HCT116 (cell line): ENCODE data around the gene COL2A1. TPM values are rescaled to one million over a fixed set of nuclear protein-coding genes. Genes with fewer than 3 reads are reported as not detected.

ENCODE experiments used
- ATAC-seq: fragments of 200-7000 bp; cut with Tn5 transposase; 2 replicates; pipeline ENCODE4 v1.9.1; 2020; ENCODE audit warnings: mild to moderate bottlenecking, moderate library complexity
- BruUV-seq: library from RNA; stranded (reverse); fragments of 400-500 nt; replicated peaks from 2 replicates; lab custom pipeline; 2021; lab: Mats Ljungman, UMichigan
- CTCF ChIA-PET: fragments of 300-600 bp; sonication (Branson Sonifier 250); formaldehyde crosslinking; loops from one replicate; lab custom pipeline; 2021; ENCODE audit warnings: antibody characterized with exemption; lab: Charles Lee
- POLR2A ChIA-PET: fragments of 300-600, 350-600 bp; sonication (Branson Sonifier 250); formaldehyde crosslinking; loops from one replicate; lab custom pipeline; 2021; ENCODE audit warnings: antibody characterized with exemption; lab: Charles Lee
- RAD21 ChIA-PET, 2 experiments: fragments of 300-600 bp; sonication (Branson Sonifier 250); formaldehyde crosslinking; loops; one replicate each; lab custom pipeline; 2023; ENCODE audit warnings: low total read pairs in 2 of 2; ENCODE audit not compliant: uncharacterized antibody in 2 of 2, unreplicated experiment in 2 of 2, low non-redundant PET in 1 of 2; lab: Charles Lee
- DNase-seq: peaks from one replicate; pipeline ENCODE4 v3.0.0-alpha.2; 2010; ENCODE audit warnings: low read depth, low spot score
- H2AFZ ChIP-seq: fragments of 200-600 bp; shearing (Covaris generic), sonication (generic); 2 replicates; pipeline ENCODE4 v1.6.1; 2017; ENCODE audit warnings: low read depth, mixed run types, mixed read lengths, antibody characterized with exemption, low read length; ENCODE audit not compliant: poor library complexity, severe bottlenecking
- H3K27ac ChIP-seq: 2 replicates; pipeline ENCODE4 v1.5.1; 2012; ENCODE audit warnings: low read depth, low read length
- H3K27me3 ChIP-seq: fragments of 200-600 bp; sonication (generic); 2 replicates; pipeline ENCODE4 v1.6.1; 2016; ENCODE audit warnings: mixed run types, low read length, mixed read lengths; ENCODE audit not compliant: insufficient read depth
- H3K36me3 ChIP-seq, 2 experiments: fragments of 200-500 bp in 1 of 2; fragments of 200-600 bp in 1 of 2; sonication (Bioruptor generic) in 1 of 2; sonication (generic) in 1 of 2; 2 replicates each; pipeline versions ENCODE4 v1.5.1 to v1.6.1; 2014 to 2016; ENCODE audit warnings: low read length in 2 of 2, inconsistent platforms in 1 of 2, mixed read lengths in 1 of 2, mixed run types in 1 of 2; ENCODE audit not compliant: insufficient read depth in 2 of 2, control insufficient read depth in 1 of 2
- H3K4me1 ChIP-seq, 2 experiments: fragments of 200-600 bp in 1 of 2; sonication (generic) in 1 of 2; 2 replicates each; pipeline versions ENCODE4 v1.5.1 to v1.6.1; 2012 to 2017; ENCODE audit warnings: low read length in 2 of 2, inconsistent platforms in 1 of 2, mild to moderate bottlenecking in 1 of 2, mixed read lengths in 1 of 2, mixed run types in 1 of 2, moderate library complexity in 1 of 2; ENCODE audit not compliant: insufficient read depth in 2 of 2, control insufficient read depth in 1 of 2
- H3K4me2 ChIP-seq: fragments of 200-600 bp; sonication (generic); 2 replicates; pipeline ENCODE4 v1.6.1; 2017; ENCODE audit warnings: mixed run types, low read length, mixed read lengths
- H3K4me3 ChIP-seq, 2 experiments: fragments of 200-600 bp in 1 of 2; sonication (generic) in 1 of 2; replicated peaks in 1 of 2; 2 replicates each; pipeline ENCODE4 v1.5.1; 2011 to 2016; ENCODE audit warnings: low read length in 2 of 2, control low read depth in 1 of 2, low read depth in 1 of 2, mild to moderate bottlenecking in 1 of 2, mixed read lengths in 1 of 2, mixed run types in 1 of 2
- H3K79me2 ChIP-seq: fragments of 200-600 bp; sonication (generic); 2 replicates; pipeline ENCODE4 v1.6.1; 2017; ENCODE audit warnings: mild to moderate bottlenecking, mixed run types, low read length, moderate library complexity, mixed read lengths; ENCODE audit not compliant: insufficient read depth
- H3K9ac ChIP-seq: fragments of 200-600 bp; sonication (generic); 2 replicates; pipeline ENCODE4 v1.6.1; 2016; ENCODE audit warnings: low read length, mixed read lengths
- H3K9me2 ChIP-seq: fragments of 200-600 bp; sonication (generic), shearing (Covaris generic); 2 replicates; pipeline ENCODE4 v1.6.1; 2017; ENCODE audit warnings: mixed run types, mild to moderate bottlenecking, moderate library complexity; ENCODE audit not compliant: insufficient read depth
- H3K9me3 ChIP-seq, 2 experiments: fragments of 200-500 bp in 1 of 2; fragments of 200-600 bp in 1 of 2; sonication (Bioruptor generic) in 1 of 2; sonication (generic) in 1 of 2; 2 replicates each; pipeline ENCODE4 v1.6.1; 2014 to 2017; ENCODE audit warnings: low read length in 2 of 2, mixed read lengths in 2 of 2, inconsistent platforms in 1 of 2, low read depth in 1 of 2, mild to moderate bottlenecking in 1 of 2, mixed run types in 1 of 2, moderate library complexity in 1 of 2; ENCODE audit not compliant: control insufficient read depth in 1 of 2, insufficient read depth in 1 of 2
- H4K20me1 ChIP-seq: fragments of 200-600 bp; sonication (generic), shearing (Covaris generic); 2 replicates; pipeline ENCODE4 v1.6.1; 2017; ENCODE audit warnings: mixed run types, mild to moderate bottlenecking, moderate library complexity; ENCODE audit not compliant: insufficient read depth
- CEBPB ChIP-seq: IDR thresholded peaks from 2 replicates; pipeline ENCODE4 v1.6.1; 2012; ENCODE audit warnings: low read depth
- EZH2 ChIP-seq: fragments of 200-600 bp; sonication (generic); IDR thresholded peaks from 2 replicates; pipeline ENCODE4 v1.6.1; 2017; ENCODE audit warnings: antibody characterized with exemption, mixed run types
- EZH2phosphoT487 ChIP-seq: fragments of 200-600 bp; IDR thresholded peaks from 2 replicates; pipeline ENCODE4 v1.6.1; 2018; ENCODE audit warnings: antibody characterized with exemption, borderline replicate concordance
- REST ChIP-seq: IDR thresholded peaks from 2 replicates; pipeline ENCODE4 v1.6.1; 2012; ENCODE audit warnings: low read depth
- YY1 ChIP-seq: IDR thresholded peaks from 2 replicates; pipeline ENCODE4 v1.6.1; 2011; ENCODE audit warnings: low read length, low read depth, moderate library complexity, mild to moderate bottlenecking; ENCODE audit not compliant: insufficient replicate concordance; ENCODE audit errors: extremely low read depth
- intact Hi-C: fragments of 100-400 bp; cut with micrococcal nuclease; formaldehyde crosslinking; loops from 2 replicates; pipeline ENCODE4 v1.10.0; 2022
- total RNA-seq: library from RNA; stranded (reverse); gene quantifications from one replicate; pipeline ENCODE4 v1.2.1, GENCODE V29; 2021; ENCODE audit not compliant: unreplicated experiment

Gene COL2A1
- total RNA-seq, 1 experiment from 2014 or later, result 0.22 TPM

- DNase-seq (no peak), ATAC-seq (no peak)
- H3K9me2 ChIP-seq, result no peaks in the 10 kb centered on the region
- H3K4me3 ChIP-seq, result no peak overlapping the region
- no TSS peak for BruUV-seq
- ChIA-PET POLR2A (no interaction called here), RAD21 (no interaction called here), CTCF (no interaction called here)
- H2AFZ ChIP-seq, result no peak overlapping the region
- intact Hi-C loops, result no loop called here
- H3K4me1 ChIP-seq, result no peaks in the 10 kb centered on the region
- H3K27me3 ChIP-seq, result peaks cover 7% of the 10 kb centered on the region; the same call in 1 of the 2 replicates
- no peak overlapping the region for H3K4me2 ChIP-seq
- H3K27ac ChIP-seq, result no peak overlapping the region
- H3K9ac ChIP-seq, result no peak overlapping the region
- no peaks in the 10 kb centered on the region for H3K9me3 ChIP-seq
- H3K36me3 ChIP-seq, result no peaks in the 10 kb centered on the region
- H4K20me1 ChIP-seq, result no peaks in the 10 kb centered on the region
- TF ChIP-seq EZH2phosphoT487 (no peak), REST (no peak)
- no peaks in the 10 kb centered on the region for H3K79me2 ChIP-seq
These were observed 4.1 kb upstream of the COL2A1 start for GRCh38 chr12:48008349-48008748.

- Histone ChIP-seq H3K4me1 (peaks cover 0 to 2% of the 10 kb centered on the region in 2 experiments; a peak in 2 of 4 replicates), H3K4me2 (no peak overlapping the region), H4K20me1 (no peaks in the 10 kb centered on the region), H3K9me2 (no peaks in the 10 kb centered on the region), H3K79me2 (no peaks in the 10 kb centered on the region), H3K4me3 (no peak overlapping the region), H2AFZ (no peak overlapping the region), H3K27ac (no peak overlapping the region), H3K36me3 (no peaks in the 10 kb centered on the region), H3K9me3 (no peaks in the 10 kb centered on the region), H3K27me3 (peaks cover 7% of the 10 kb centered on the region; the same call in 1 of the 2 replicates), H3K9ac (no peak overlapping the region)
- intact Hi-C loops, result no loop called here
- RAD21 ChIA-PET, result no interaction called here
- POLR2A ChIA-PET, result no interaction called here
- BruUV-seq, result no TSS peak
- no peak for ATAC-seq
- DNase-seq, result no peak
- CTCF ChIA-PET, result no interaction called here
- no peak for TF ChIP-seq EZH2
- TF ChIP-seq CEBPB, result no peak
- no peak for TF ChIP-seq YY1
These were observed 2.9 kb upstream of the COL2A1 start for GRCh38 chr12:48007206-48007605.
